HG03442 (cell line): Measurements from ENCODE around the gene ADORA1.

ENCODE experiments used
- ATAC-seq: cut with Tn5 transposase; IDR thresholded peaks from one replicate; pipeline ENCODE4 v1.9.1; 2021; ENCODE audit warnings: mild to moderate bottlenecking, moderate library complexity; ENCODE audit not compliant: unreplicated experiment

Gene ADORA1

DNA sequence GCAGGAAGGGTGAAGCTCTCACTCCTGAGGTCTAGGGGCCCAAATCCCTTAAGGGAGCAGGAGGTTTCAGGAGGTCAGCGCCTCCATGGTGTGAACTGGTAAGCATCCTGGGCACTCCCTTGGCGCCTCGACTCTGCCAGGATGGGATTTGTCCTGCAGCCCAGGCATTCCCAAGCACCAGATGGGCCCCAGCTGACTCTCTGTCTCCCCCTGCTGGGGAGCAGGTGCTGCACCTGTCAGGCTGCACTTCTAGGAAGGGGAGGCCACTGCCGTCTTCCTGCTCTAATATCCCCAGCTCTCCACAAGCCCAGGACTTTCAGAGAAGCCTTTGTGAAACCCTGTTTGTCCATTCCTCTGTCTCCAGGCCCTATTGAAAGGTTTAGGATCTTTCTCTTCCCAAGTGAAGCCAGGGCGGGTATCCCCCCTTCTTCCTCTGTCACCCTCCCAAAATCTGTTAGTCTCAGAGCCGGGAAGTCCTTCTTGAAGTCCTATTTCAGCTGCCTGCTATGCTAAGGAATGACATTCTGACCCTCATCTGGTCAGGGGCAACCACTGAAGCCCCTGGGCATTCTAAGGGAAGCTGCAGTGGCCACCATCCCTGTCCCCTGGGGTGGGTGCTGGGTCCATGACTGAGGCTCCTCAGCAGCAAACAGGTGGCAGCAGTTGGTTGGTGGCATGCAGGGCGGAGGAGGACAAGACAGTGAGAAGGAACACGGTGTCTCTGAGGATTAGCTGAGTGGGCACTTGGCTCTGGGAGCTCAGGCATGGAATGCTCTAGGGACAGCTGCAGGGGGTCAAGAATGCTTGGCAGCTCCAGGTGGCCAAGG lies 44.9 kb downstream of the ADORA1 start:
- ATAC-seq = no peak

GRCh38 chr1:203173011-203173555 lies 45.6 kb downstream of the ADORA1 start:
- no peak for ATAC-seq

- ATAC-seq = peak; percentile 83
Observed at GRCh38 chr1:203173566-203173965, 46.0 kb downstream of the ADORA1 start.

- ATAC-seq = no peak
Observed at GRCh38 chr1:203174324-203174985, 46.9 kb downstream of the ADORA1 start.

GRCh38 chr1:203175237-203175826 lies 47.8 kb downstream of the ADORA1 start, which contains the start of gene MYBPH:
TSS of gene MYBPH (minus strand) at chr1:203175826. CDS start at chr1:203175755, 71 bp downstream.
- no peak for ATAC-seq

DNA sequence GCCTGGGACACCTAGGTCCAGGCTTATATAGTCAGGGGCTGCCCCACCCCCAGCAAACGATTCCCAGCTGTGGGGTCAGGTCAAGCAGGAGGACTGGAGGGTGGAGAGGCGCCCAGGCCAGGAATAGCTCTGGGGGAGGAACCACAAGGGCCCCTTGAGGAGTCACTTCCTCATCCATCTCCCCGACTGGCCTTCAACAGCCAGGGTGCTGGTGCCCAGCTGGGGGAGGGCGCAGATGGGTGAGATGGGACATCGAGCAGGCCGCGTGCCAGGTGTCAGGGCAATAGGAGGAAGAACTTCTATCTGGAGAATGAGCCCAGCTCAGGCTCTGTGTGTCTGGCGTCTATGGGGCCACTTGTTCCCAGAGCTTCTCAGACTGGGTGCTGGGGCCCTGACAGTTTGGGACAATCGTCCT lies 48.3 kb downstream of the ADORA1 start:
- no peak for ATAC-seq

DNA sequence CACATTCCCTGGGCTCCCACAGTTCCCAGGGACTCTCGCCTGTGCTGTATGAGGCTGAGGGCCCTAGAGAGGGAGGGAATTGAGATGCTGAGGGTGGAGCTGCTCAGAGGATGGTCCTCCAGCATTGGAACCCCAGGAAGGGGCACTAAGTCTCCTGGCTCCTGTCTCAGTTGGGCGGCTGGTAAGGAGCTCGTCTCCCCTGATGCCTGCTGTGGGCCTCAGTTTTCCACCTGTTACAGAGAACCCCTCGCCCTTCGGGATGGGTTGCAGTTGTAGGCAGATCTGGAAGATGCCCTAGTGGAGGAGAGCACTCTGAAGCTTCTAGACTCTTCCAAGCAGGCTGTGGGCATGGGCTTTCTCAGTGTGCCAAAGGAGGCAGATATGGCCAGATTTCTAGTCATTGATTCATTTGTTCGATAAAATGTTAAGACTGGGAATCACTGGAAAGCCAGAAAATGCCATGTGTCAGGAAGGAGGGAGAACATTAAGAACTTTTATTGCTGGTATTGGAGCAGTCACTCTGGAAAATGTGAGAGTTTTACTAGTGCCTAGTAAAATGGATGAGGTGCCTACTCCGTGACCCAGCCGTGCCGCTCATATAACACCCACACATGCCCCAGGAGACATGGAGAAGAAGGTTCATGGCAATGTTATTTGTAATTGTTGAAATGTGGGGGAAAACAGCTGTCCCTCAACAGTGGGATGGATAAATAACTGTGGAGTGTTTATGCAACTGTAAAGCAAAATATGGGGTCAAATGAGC lies 48.9 kb downstream of the ADORA1 start:
- ATAC-seq = no peak

GRCh38 chr1:203177036-203177405 lies 49.5 kb downstream of the ADORA1 start:
- ATAC-seq = no peak

DNA sequence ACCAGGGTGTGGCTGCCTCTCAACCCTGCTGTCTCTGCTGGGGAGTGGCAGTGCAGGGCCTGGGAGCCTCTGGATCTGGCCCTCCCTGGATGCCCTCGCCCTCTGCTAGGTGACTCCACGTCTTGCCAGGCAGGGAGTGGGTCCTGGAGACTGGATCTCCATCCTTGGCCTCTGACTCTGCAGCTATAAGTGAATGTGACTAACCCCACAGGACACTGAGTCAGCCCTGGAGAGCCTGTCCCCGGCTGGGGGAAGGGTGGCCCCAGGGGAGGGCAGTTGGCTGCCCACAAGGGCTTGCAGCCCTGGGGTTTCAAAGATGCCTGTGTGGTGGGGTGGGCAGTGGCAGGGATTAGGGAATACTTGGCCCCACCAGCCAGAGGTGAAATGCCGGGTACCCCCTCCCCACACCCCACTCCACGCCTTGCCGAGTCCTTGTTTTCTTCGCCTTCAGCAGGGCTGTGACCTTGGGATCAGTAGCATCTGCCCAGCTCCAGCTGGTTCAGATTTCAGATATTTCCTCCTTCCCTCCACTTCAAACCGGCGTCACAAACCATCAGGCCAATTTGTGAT lies 50.0 kb downstream of the ADORA1 start:
- ATAC-seq = no peak

- ATAC-seq = no peak
Observed at GRCh38 chr1:203178083-203178482, 50.6 kb downstream of the ADORA1 start.

DNA sequence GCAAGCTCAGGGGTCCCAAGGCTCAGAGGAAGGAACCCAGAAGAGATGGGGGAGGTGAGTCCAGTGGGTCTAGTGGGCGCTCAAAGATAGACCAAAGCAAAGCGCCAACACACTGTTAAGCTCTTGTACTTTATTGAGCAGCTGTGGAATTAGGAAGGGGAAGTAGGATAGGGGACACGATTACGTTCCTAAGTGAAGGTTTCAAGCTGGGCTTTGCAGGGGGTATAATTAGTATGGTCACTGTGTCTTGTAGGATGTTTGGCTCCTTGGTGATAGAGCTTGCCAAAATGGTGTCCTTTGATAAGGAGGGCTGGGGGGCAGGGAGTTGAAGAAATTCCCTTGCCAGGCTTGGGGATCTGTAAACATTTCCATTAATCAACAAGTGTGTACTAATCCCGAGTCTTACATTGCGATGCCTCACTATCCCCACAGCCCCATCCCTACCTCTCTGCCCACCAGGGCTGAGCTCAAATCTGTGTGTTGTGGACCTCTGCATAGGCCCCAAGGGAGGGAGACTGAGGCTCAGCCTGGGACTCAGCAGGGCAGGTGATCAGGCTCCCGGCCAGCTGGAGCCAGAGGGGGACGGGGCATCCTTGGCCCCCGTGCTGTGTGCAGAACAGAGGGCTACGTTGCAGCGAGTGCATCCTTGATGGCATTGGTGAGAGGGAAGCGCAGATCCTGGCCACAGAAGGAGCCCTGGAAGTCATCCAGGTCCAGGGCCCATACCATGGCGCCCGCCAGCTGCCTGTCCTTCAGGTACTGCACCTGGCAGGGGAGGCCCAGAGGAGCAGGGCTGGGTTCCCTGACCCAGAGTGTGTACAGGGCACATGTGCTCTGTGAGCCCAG lies 51.5 kb downstream of the ADORA1 start:
- no peak for ATAC-seq

GRCh38 chr1:203179667-203180005 lies 52.1 kb downstream of the ADORA1 start:
- ATAC-seq = no peak

DNA sequence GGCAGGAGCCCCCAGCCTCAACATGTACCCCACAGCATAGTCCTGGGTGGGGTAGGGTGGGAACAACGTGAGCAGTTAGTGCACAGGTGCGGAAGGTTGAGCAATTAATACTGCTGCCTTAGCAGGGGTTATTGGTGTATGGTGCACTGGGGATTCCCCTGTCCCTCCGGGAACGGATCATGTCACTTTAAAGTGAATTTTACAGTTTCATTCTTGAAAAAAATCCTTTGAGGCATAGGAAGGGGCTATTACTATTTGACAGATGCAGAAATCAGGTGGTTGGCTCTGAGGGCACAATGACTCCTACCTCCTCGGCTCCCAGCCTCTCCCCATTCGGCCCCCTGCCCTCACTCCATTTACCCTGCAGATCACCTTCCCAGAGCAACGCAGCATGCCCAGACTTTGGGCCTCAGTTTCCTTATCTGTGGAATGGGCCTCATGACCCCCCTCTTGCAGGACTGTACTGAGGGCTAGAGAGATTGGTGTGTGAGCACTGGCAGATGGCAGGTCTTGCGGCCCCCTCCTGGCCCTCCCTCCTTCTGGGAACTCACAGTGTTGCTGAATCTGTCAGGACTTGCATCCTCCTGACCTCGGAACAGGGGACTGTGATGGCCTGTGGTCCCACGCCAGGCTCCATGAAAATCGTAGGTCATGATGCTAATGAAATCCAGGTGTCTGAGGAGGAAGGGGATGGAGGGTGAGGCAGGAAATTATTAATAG lies 53.2 kb downstream of the ADORA1 start:
- no peak for ATAC-seq

DNA sequence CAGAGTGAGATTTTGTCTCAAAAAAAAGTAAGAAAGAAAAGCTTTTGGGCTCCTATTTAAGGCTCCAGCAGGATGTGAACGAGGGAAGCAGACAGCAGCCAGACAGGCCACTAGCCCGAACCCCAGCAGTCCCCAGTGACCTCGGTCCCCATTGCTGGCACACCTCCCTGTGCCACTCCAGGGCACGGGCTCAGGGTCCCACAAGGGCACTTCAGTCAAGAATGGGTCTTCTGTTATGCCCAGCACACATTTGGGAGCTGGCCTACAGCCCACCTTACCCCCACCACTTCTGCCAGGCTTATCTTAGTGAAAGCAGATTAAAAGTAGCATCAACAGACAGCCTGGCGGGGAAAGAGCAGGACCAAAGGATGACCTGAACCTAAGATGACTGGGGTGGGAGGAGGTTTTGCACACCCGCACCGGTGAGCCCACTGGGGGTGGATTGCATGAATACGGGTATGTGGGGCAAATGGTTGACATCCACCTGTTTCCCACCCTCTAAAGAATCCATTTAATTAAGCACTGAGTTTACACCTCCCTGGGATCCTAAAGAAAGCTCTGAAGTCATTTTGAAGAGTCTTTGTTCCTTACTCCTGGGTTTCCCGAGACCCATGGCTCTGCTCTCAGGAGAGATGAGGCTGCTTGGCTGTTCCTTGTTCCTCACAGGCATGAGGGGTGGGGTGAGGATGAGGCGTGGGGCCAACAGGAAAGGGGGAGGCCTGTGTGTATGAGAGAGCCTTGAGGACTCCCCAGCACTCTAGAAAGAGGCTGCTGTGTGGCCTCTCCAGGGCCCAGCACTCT lies 54.3 kb downstream of the ADORA1 start:
- ATAC-seq = no peak

- ATAC-seq = no peak
Observed at GRCh38 chr1:203182387-203182953, 54.9 kb downstream of the ADORA1 start.

DNA sequence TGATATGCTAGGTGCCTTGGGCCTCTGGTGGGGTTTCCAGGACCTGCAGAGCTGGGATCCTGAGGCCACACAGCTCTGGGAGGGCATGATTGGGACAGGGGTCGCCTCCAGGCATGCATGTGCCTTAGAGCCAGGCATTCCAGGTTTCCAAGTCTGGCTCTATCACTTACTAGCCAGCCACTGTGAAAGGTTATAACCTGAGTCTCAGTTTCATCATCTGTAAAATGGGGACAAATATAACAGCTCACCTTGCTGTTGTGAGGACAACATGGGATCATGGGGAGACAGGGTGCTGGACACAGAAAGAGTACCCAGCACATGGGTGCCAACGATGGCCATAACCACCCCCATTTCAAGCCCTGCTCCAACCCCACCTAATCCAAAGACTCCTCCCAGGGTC lies 56.3 kb downstream of the ADORA1 start:
- no peak for ATAC-seq

DNA sequence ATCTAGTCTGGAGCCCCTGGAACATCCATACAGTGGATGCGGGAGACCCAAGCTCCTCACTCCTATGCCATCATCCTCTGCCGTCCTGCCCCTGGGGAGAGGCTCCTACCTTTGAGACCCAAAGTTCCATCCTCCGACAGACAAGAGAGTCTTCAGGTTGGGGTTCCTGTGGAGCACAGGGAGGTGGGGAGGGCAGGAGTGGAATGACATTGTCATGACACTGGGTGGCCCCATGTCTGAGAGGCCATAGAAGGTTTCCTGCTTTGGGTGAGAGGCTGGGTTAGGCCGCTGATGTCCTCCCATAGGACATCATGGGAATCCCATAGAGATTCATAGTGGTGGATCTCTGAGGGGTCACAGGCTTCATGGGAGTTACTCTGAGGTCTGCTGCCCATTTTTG lies 56.9 kb downstream of the ADORA1 start:
- no peak for ATAC-seq

DNA sequence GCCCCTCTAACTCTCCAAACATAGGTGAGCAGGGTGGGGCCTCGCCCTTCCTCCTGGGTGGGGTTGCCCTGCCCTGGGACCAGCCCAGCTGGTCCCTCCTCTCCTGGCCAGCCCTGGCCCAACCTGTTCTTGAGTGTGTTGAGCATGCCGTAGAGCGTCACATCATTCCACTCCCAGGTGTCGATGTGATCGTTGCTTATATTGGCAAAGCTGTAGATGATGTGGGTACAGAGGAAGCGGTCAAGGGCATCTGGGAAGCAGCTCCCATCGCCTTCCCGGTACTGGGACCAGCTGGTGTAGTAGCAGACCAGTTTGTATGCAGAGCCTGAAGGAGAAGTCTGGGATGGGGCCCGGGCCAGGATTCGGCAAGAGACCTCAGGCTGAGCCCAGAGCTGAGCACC lies 57.5 kb downstream of the ADORA1 start:
- no peak for ATAC-seq
